Hematopoietic multipotent progenitor cell treated with erythropoietin and hydrocortisone succinate and interleukin-3 and kit ligand, for 15 days (in vitro differentiated cells): ENCODE measurements around the gene EMX1.
"Not testable (repeated sequence)": the region's sequence is repeated elsewhere in the genome, so short reads cannot be mapped to it uniquely, and the experiment has no call there.

ENCODE experiments used
- DNase-seq: peaks from one replicate; pipeline ENCODE4 v3.0.0-alpha.2; 2015; ENCODE audit warnings: low spot score

The EMX1 gene

GRCh38 chr2:72900191-72900825 lies 17.0 kb upstream of the EMX1 start:
- DNase-seq, result no peak

DNA sequence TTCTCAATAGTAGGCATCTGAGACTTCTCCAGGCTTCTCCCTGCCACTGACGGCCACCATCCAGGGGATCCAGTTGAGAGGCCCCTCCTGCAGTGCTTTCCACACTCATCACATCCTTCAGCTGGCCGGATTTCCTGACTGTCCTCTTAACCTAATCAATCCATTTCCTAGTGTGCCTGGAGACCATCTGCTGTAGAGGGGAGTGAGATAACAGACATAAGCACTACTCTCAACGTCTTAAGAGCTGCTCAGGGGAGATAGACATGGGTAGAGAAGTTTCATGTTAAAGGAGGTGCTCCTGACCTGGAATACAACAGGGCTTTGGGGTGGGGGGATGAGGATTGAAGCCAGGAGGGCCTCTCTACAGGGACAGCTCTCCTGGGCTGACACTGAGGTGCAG lies 15.9 kb upstream of the EMX1 start:
- DNase-seq, result no peak

- not testable (repeated sequence) for DNase-seq
Measured at GRCh38 chr2:72907369-72907768, 9.9 kb upstream of the EMX1 start.

DNA sequence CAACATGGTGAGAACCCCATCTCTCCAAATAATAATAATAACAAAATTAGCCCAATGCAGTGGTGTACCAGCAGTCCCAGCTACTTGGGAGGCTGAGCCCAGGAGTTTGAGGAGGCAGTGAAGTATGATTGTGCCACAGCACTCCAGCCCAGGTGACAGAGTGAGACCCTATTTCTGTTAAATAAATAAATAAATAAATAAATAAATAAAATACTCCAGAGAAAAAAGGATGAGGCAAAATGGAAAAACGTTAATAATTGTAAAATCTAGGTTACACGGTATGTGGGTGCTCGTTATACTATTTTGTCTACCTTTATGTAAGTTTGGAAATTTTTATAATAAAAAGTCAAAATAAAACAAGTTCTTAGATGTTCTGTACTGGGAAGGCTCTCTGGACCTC lies 8.6 kb upstream of the EMX1 start:
- DNase-seq, result no peak

GRCh38 chr2:72911256-72911655 lies 6.1 kb upstream of the EMX1 start:
- no peak for DNase-seq

- DNase-seq, result no peak
Measured at GRCh38 chr2:72913486-72914205, 3.7 kb upstream of the EMX1 start.

DNA sequence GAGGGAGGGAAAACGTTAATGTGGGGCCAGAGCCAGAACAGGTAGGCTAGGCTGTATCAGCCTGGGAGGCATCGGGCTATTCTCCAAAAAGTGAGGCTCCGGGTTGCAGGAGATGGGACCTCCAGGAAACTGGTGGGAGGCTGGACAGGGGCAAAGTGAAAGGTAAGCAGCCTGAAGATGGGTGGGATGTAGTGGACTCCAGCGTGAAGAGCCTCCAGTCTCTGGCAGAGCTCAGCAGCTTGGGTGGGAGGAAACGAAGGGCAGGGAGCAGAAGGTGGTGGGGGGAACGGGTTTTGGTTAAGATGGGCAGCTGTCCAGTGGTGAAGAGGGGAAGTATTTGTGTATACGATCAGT lies 3.1 kb upstream of the EMX1 start:
- no peak for DNase-seq

DNA sequence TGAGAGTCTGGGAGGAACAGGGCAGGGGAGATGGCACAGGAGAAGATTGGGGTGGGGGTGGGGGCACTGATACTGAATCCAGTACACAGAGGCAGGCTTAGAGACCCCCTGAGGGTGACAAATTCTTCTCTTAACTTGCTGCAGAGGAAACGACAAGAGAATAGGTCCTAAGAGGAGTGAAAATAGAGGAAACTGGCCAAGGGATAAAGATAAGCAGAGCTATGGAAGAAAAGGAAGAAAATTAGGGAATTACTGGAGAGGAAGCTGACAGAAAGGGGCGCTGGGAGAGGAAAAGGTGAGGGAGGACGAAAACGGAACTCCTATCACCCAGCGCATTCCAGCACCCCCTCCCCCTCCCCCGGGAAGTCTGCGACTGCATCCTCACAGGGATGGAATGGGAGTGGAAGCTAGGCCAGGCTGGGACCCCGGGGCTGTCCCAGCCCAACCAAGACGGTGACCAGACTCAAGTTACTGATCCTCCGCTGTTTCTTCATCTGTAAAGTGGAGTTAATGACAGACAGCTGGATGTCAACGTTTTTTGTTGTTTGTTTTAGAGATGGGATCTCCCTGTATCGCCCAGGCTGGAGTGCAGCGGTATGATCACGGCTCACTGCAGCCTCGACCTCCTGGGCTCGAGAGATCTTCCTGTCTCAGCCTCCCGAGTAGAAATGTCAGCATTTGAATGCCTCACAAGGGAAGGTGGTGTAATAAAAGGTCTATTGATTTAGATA lies 2.6 kb upstream of the EMX1 start:
- no peak for DNase-seq

GRCh38 chr2:72915320-72915906 lies 1.9 kb upstream of the EMX1 start:
- DNase-seq, result no peak

GRCh38 chr2:72915907-72916742 lies 1.2 kb upstream of the EMX1 start:
- DNase-seq, result no peak

DNA sequence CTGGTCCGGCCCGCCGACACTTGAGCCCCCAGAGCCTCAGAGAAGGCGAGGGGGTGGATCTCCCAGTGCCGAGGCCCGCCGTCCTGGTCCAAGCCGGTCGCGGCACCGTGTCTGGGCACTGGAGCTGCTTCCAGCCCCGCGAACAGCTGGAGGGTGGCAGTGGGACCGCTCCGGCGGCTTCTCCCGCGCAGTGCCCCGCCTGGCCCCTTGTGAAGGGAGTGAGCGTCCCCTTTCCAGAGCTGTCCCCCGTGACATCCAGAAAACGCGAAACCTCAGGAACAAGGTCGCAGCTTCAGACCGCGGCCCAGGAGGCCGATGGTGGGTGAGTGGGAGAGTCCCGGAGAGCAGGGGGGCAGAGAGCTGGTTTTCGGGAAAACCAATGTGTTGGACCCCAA lies 579 bp upstream of the EMX1 start:
- no peak for DNase-seq

- no peak for DNase-seq
Measured at GRCh38 chr2:72917877-72918553, 696 bp downstream of the EMX1 start.

DNA sequence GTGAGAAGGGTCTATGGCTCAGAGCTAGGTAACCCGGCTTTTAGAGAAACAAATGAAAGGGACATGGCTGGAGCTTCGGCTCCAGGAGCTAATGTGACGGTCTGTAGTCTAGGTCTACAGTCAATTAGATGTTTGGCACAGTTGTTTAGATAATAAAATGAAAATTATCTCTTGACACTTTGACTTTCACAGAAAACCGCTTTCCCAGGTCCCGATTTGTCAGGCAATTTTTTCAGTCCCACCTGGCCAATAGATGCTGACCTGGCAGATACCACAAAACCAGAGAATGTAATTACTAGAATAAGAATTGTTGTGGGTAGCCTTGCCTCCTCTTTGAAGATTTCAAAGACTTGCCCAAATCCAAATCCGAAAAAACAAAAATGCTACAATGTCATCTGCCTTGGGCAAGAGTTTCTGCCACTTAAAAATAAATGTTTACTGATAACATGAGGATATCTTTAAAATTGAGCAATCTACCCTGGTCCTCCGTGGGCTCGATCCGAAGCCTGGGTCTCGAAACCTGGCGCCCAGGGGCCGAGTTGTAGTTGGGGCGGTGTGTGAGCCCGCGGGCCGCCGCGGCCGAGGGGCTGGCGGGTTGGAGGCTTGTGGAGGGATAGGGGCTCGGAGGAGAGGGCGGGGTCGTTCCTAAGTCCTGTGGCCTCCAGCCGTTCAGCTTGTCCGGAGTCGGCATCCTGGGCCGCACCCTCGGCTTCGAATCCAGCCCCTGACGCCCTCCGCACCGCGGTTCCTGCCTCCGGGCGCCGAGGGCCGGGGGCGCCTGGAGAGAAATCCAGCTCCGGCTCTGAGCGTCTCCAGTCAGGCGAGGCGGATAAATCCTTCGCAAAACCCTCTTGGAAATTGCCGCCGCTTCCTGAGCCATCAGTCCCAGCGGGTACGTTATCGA lies 2.3 kb downstream of the EMX1 start:
- DNase-seq, result no peak

DNA sequence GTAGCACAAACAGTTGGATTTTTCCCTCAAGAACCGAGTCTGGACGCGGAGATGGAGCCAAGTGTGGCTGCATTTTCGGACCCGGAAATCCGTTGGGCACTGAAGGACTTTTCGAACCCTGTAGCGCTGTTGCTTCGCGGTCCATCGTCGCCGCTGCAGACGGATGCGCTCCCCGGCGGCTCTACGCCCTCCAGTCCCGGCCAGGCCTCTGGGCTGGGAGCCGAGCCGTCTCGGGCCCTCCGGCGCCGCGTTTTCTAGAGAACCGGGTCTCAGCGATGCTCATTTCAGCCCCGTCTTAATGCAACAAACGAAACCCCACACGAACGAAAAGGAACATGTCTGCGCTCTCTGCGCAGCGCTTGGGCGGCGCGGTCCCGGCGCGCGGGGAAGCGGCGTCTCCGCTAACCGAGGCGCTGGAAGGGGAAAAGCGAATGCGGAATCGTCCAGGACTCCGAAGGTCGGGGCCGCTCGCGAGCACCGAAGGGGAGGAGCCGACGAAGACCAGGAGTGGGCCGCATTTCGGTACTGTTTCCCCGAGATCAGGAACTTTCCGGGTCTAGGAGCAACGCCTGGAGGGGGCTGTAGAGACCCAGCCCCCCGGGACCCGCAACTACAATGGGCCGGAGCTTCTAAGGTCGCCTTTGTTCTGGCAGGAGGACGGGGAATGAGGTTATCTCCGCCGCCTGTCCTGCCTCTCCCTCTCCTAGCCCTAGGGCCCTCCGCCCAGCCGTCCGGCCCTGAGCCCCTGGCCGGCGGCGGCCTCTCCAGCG lies 3.2 kb downstream of the EMX1 start:
- no peak for DNase-seq

DNA sequence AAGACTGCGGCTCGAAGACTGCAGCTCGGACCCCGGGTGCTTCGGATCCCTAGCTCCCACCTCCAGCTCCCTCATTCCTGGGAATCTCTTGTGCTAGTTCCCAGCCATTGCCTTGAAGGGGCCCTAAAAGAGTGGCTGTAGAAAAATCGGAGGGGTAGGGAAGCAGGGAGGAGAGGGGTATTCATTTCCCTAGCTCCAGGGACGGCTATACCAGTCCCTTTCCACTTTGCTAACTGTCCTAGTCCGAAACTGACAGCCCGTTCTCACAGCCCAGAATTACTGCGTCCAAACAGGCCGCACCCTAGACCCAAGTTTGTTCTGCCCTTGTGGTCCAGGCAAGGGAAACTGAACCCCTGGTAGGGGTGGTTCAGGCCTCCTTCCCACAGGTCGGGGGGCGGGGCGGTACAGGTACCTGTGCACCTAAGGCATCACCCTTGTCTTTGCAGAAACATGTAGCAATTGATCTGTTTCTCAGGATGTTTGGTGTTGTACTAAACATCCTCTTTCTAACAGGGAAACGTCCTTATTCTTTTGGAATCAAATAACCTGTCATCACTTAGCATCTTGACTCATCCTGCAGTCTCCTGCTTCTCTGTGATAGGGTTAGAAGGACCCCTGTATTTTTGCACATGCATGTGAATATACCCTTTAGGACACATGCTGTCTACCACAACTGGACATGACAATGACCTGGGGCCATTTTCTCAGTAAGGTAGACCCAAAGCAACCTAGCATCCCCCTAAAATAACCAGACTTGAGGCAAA lies 4.0 kb downstream of the EMX1 start:
- DNase-seq, result no peak

GRCh38 chr2:72921853-72922252 lies 4.5 kb downstream of the EMX1 start:
- no peak for DNase-seq

DNA sequence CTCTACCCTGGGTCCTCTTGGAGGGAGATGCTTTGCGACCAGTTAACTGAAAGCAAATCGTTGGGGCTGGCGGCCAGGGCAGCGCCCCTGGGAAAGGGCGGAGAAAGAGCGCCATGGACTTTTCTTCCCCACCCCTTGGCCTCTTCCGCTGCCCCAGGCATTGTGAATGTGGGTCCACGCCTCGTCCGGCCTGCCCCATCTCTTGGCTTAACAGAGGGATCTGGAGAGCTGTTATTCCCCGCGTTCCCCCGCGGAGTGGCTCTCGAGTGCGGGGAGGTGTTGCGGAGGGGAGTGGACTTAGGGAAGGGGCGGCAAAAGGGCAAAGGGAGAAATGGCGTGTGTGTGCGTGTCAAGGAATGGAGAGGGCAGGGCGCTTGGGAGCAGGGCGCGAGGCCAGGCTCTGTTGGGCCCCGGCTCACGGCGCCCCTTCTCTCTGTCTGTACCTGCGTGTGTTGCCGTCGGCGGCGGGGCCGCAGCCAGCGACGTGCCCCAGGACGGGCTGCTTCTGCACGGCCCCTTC lies 6.6 kb downstream of the EMX1 start:
- no peak for DNase-seq

DNA sequence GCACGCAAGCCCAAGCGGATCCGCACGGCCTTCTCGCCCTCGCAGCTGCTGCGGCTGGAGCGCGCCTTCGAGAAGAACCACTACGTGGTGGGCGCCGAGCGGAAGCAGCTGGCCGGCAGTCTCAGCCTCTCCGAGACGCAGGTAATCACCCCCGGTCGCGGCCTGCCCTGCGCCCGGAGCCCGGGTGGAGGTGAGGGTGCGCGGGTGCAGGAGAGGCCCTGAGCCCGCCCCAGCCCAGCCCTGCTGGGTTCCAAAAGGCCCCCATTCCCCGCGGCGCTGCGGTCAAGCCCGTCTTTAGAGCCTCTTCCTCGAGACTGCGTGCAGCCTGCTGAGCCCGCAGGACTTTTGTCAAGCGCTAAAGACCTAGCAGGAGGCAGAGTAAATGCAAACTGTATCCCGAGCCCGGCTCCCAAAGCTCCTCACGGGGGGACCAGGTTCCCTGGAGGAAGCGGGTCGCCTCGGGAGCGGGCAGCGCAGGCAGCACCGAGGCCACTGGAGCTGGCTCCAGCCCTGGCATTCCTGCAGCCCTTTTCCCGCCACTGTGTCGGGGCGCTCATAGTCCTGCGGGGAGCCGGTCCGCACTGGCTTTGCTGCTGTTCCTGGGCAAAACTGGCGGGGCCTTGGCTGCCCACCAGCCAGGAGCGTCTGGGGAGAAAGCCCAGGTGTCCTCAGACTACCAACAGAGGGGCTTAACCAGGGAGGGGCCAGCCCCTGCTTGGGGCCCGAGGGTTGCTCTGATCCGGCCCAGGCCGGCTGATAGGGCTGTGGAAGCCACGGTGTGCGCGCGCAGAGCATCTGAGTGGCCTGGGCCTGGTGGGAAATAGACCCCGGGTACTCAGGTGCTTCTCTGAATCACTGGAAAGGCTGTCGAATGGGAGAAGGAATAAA lies 7.3 kb downstream of the EMX1 start:
- no peak for DNase-seq
